Astrocyte (in vitro differentiated cells and primary cell): ENCODE data around the gene MAP2K2.

Source experiments
- CTCF ChIP-seq: IDR thresholded peaks from 2 replicates; pipeline ENCODE4 v1.5.1; 2011; ENCODE audit warnings: low read depth, mild to moderate bottlenecking, inconsistent platforms, low read length, moderate library complexity; ENCODE audit not compliant: insufficient read depth
- EZH2 ChIP-seq: IDR thresholded peaks from 2 replicates; pipeline ENCODE4 v1.6.1; 2012; ENCODE audit warnings: mild to moderate bottlenecking, low read length, inconsistent platforms; ENCODE audit not compliant: insufficient read depth

- no peak for TF ChIP-seq CTCF
- no peak for TF ChIP-seq EZH2
These were observed 45.9 kb downstream of the MAP2K2 start for GRCh38 chr19:4077800-4078684.
